MM.1S (cell line): Measurements from ENCODE around the gene SLC6A11.

Experiments used
- EZH2 ChIP-seq: fragments of 300-600 bp; sonication (generic); optimal IDR thresholded peaks from 2 replicates; pipeline ENCODE3; 2017; ENCODE audit warnings: low read depth, mild to moderate bottlenecking, antibody characterized with exemption, low read length, mixed read lengths
- TF ChIP-seq, protein P1 (sequence below): fragments of 300-600 bp; sonication (generic); IDR thresholded peaks from 2 replicates; pipeline ENCODE4 v1.5.1; 2016; ENCODE audit warnings: antibody characterized with exemption, low read length, mixed read lengths

DNA sequence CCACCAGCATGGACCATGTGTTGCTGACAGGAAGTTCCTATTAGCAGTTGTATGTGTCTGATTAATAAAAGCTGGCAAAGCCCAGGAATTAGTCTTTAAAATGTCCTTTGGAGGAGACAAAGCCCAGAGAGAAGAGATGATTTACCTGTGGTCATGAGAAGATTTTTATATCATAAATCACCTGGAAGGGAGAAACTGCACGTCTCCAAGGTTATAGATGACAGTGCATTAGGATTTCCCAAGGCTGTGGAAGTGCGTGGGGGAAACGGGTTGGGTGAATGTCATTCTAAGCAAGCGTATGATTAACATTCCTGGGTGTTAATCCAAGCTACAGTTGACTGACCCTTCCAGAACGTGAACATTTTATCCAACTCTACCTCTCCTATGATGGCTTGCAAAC is 76.6 kb downstream of the SLC6A11 start:
- TF ChIP-seq, protein P1, sequence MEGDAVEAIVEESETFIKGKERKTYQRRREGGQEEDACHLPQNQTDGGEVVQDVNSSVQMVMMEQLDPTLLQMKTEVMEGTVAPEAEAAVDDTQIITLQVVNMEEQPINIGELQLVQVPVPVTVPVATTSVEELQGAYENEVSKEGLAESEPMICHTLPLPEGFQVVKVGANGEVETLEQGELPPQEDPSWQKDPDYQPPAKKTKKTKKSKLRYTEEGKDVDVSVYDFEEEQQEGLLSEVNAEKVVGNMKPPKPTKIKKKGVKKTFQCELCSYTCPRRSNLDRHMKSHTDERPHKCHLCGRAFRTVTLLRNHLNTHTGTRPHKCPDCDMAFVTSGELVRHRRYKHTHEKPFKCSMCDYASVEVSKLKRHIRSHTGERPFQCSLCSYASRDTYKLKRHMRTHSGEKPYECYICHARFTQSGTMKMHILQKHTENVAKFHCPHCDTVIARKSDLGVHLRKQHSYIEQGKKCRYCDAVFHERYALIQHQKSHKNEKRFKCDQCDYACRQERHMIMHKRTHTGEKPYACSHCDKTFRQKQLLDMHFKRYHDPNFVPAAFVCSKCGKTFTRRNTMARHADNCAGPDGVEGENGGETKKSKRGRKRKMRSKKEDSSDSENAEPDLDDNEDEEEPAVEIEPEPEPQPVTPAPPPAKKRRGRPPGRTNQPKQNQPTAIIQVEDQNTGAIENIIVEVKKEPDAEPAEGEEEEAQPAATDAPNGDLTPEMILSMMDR: no peak
- TF ChIP-seq EZH2: no peak
